Adrenal gland (tissue), 12 donors: ENCODE data around the gene MAPT. TPM values are rescaled to one million over a fixed set of nuclear protein-coding genes. Genes with fewer than 3 reads are reported as not detected.

Experiments used
- DNase-seq, 7 donors: peaks; one replicate each; pipeline ENCODE4 v3.0.0-alpha.2; 2019 to 2020
- H3K27ac ChIP-seq, 5 donors: fragments of 200-600 bp; sonication (generic) in 4 of 5; 1 replicate in 3 of 5; 2 replicates in 2 of 5; pipeline versions ENCODE4 v1.5.1 to v1.8.0; 2016 to 2020; ENCODE audit warnings: mild to moderate bottlenecking in 1 of 5
- H3K27me3 ChIP-seq: fragments of 200-600 bp; 2 replicates; pipeline ENCODE4 v1.8.0; 2021
- H3K36me3 ChIP-seq, 2 donors: fragments of 200-600 bp; replicated peaks in 1 of 2; 1 replicate in 1 of 2; 2 replicates in 1 of 2; pipeline versions ENCODE4 v1.5.1 to v1.8.0; 2018 to 2022
- H3K4me1 ChIP-seq, 2 donors: fragments of 200-600 bp; replicated peaks in 1 of 2; 1 replicate in 1 of 2; 2 replicates in 1 of 2; pipeline versions ENCODE4 v1.5.1 to v1.8.0; 2018 to 2021
- H3K4me3 ChIP-seq, 4 donors: fragments of 200-600 bp; sonication (generic) in 3 of 4; one replicate each; pipeline ENCODE4 v1.5.1; 2016 to 2018
- H3K9me3 ChIP-seq, 3 donors: fragments of 200-600 bp; sonication (generic) in 1 of 3; replicated peaks in 1 of 3; 1 replicate in 2 of 3; 2 replicates in 1 of 3; pipeline versions ENCODE4 v1.5.1 to v1.8.0; 2016 to 2021
- POLR2A ChIP-seq, 2 donors: fragments of 450-650 bp; IDR thresholded peaks; one replicate each; pipeline ENCODE4 v1.6.1; 2017; ENCODE audit warnings: antibody characterized with exemption in 2 of 2, mild to moderate bottlenecking in 2 of 2, moderate library complexity in 1 of 2
- WGBS, 4 donors: extraction: QIAGEN DNeasy Blood & Tissue Kit in 2 of 4; methylation state at CpG; one replicate each; pipeline versions ENCODE4 v1.1.5 to v1.1.7; 2013 to 2017; 5-methylcytosine and 5-hydroxymethylcytosine counted together
- intact Hi-C, 2 donors: fragments of 100-400 bp; cut with DNase I; formaldehyde crosslinking; loops; one replicate each; pipeline versions ENCODE4 v1.14.1 to v1.15.0; 2022 to 2023
- polyA plus RNA-seq, 3 donors: library from polyadenylated mRNA; stranded (reverse); fragments of 200-250 nt in 2 of 3; fragments of 350-450 nt in 1 of 3; fragmentation: Illumina TruSeq in 1 of 3; extraction: RNeasy Lipid Tissue Mini Kit (QIAGEN cat#74804) in 1 of 3; gene quantifications; one replicate each; pipeline ENCODE4 v1.2.3, GENCODE V29; 2013 to 2014
- total RNA-seq, 9 donors: library from RNA; depleted of rRNA in 4 of 9; stranded (reverse); fragments of >200 nt in 4 of 9; fragments of 120-200 nt in 1 of 9; fragmentation: NEBNext Ultra II Directional in 1 of 9; extraction: Animal tissue kit (Norgen Biotek cat#: 25700) in 1 of 9; gene quantifications; one replicate each; pipeline versions ENCODE4 v1.1.0 to v1.2.4, GENCODE V29; 2013 to 2023
- TF ChIP-seq, protein P1 (sequence below), 6 experiments: fragments of 450-650 bp in 4 of 6; fragments of 200-600 bp in 2 of 6; sonication (generic) in 1 of 6; IDR thresholded peaks; 1 replicate in 5 of 6; 2 replicates in 1 of 6; pipeline versions ENCODE4 v1.5.1 to v1.8.0; 2016 to 2021; ENCODE audit warnings: antibody characterized with exemption in 6 of 6, mild to moderate bottlenecking in 2 of 6, moderate library complexity in 1 of 6
- donor health status: healthy with polysubstance abuse.
- donor health status: Bipolar disorder and iron deficiency.
- donor health status: DM: yes; HTN: yes; CAD: no.
- donor health status: DM: no; HTN: no; CAD: no.
- donor health status: DM: no; HTN: no; CAD: no.
- donor health status: DM: yes; HTN: yes; CAD: no.

The MAPT gene
- total and polyA plus RNA-seq, 12 donors: 0.72 to 17.6 (median 3.3) TPM

DNA sequence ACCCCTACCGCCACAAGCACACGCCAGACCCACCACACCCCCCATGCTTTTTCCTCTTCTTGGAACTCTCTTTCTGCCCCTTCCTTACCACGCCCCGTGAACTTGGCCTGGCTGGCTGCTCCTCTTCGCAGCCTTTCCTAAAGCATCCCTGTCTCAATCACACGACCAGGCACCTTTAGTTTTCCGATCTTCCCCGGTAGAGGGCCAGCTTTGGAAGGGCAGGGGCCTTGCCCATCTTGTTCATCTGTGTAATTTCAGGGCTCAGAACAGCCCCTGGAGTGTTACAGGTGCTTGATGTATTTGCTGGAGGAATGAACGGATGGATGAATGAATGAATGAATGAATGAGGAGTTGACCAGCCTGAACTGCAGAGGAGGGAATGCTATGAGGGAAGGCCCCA lies 45.9 kb upstream of the MAPT start:
- no peak for TF ChIP-seq POLR2A (IDR thresholded peaks at IDR 0.05)
- TF ChIP-seq, protein P1, sequence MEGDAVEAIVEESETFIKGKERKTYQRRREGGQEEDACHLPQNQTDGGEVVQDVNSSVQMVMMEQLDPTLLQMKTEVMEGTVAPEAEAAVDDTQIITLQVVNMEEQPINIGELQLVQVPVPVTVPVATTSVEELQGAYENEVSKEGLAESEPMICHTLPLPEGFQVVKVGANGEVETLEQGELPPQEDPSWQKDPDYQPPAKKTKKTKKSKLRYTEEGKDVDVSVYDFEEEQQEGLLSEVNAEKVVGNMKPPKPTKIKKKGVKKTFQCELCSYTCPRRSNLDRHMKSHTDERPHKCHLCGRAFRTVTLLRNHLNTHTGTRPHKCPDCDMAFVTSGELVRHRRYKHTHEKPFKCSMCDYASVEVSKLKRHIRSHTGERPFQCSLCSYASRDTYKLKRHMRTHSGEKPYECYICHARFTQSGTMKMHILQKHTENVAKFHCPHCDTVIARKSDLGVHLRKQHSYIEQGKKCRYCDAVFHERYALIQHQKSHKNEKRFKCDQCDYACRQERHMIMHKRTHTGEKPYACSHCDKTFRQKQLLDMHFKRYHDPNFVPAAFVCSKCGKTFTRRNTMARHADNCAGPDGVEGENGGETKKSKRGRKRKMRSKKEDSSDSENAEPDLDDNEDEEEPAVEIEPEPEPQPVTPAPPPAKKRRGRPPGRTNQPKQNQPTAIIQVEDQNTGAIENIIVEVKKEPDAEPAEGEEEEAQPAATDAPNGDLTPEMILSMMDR (IDR thresholded peaks at IDR 0.05): no peak
- no peaks in the 10 kb centered on the region for H3K9me3 ChIP-seq
- no peak for DNase-seq
- 86 to 95% (median 89%) methylated on average over 9 of the region's 9 CpGs for WGBS, 4 donors
- no peaks in the 10 kb centered on the region for H3K36me3 ChIP-seq
- intact Hi-C loops: no loop called here
- H3K4me3 ChIP-seq: no peak overlapping the region
- H3K4me1 ChIP-seq: no peaks in the 10 kb centered on the region
- no peaks in the 10 kb centered on the region for H3K27me3 ChIP-seq
- no peak overlapping the region for H3K27ac ChIP-seq

DNA sequence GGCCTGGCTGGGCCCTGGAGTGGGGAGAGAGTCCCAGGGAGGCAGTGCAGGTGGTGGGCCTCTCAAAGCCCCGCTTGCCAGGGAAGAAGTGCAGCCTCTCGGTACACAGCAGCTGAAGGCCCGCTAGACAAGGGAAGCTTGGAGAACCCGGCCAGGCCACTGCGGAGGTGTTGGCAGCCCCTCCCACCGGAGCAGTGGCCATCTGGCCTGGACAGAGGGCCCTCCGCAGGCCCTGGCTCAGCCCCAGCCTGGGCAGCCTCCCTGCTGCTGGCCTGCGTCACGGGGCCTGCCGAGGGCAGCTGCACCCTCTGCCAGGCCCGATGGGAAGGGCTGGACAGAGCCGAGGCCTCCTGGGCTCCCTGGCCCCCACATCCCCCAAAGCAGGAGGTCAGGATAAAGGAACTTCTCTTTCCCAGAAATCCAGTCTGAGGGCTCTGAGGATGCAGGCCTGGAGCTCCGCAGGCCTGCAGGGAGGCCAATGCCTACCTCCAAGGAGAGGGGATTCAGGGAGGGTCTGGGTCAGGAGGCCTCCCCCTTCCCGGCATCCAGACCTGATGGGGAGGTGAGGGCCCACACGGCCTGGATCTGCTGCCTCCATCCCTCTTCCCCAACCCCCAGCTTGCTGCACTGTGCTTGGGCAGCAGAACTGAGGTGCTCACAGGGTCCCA lies 45.4 kb upstream of the MAPT start:
- Histone ChIP-seq H3K27me3 (no peaks in the 10 kb centered on the region), H3K4me1 (no peaks in the 10 kb centered on the region), H3K36me3 (no peaks in the 10 kb centered on the region), H3K9me3 (no peaks in the 10 kb centered on the region), H3K27ac (no peak overlapping the region), H3K4me3 (no peak overlapping the region)
- TF ChIP-seq POLR2A (IDR thresholded peaks at IDR 0.05): no peak
- TF ChIP-seq, protein P1 (IDR thresholded peaks at IDR 0.05): no peak
- WGBS, 4 donors: 77 to 96% (median 79%) methylated on average over 4 to 15 of the region's 15 CpGs
- DNase-seq: no peak
- intact Hi-C loops: no loop called here

DNA sequence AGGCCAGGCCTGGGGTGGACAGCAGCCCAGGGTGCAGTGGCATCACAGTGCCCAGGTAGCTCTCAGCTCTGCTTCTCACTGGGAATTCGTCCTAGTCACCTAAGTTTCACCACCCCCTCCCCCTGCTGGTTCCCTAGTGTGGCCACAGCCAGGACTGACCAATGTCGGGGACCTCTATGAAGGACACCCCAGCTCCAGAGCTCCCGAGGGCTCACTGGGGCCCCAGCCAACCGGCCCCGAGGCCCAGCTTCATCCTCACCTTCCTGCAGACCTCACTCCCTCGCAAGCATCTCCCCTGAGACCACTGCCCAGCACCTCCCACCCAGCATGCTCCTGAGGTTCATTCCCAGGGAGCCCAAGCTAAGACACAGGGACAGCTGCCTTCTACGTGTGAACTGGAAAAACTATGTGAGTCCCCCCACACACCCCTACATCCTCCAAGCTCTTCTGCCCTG lies 44.8 kb upstream of the MAPT start:
- Histone ChIP-seq H3K36me3 (no peaks in the 10 kb centered on the region), H3K27ac (no peak overlapping the region), H3K4me1 (no peaks in the 10 kb centered on the region), H3K9me3 (no peaks in the 10 kb centered on the region), H3K4me3 (no peak overlapping the region), H3K27me3 (no peaks in the 10 kb centered on the region)
- 78 to 92% (median 84%) methylated on average over 2 to 7 of the region's 7 CpGs for WGBS, 4 donors
- intact Hi-C loops: no loop called here
- no peak for DNase-seq
- TF ChIP-seq POLR2A (IDR thresholded peaks at IDR 0.05): no peak

DNA sequence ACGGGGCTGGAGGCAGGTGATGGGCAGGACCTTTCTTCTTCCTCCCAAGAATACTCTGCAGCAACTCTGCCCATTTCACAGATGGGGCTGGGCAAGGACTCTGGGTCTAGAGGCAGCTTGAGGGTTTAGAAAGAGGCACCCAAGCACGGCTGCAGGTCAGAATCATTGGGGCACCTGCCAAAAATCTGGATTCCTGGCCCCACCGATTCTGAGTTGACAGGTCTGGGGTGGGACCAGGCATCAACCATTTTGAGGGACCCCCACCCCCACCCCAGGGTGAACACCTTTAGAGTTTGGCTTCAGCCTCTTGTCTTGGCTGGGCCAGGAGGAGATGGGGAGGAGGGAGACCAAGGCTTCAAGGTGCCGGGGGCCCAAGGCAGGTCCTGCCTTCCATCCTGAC lies 44.3 kb upstream of the MAPT start:
- DNase-seq: no peak
- 78 to 87% (median 82%) methylated on average over 3 to 4 of the region's 4 CpGs for WGBS, 4 donors
- no peak for TF ChIP-seq POLR2A (IDR thresholded peaks at IDR 0.05)
- TF ChIP-seq, protein P1 (IDR thresholded peaks at IDR 0.05): no peak
- no peak overlapping the region for H3K27ac ChIP-seq
- H3K27me3 ChIP-seq: no peaks in the 10 kb centered on the region
- no peaks in the 10 kb centered on the region for H3K4me1 ChIP-seq
- H3K4me3 ChIP-seq: no peak overlapping the region
- H3K9me3 ChIP-seq: no peaks in the 10 kb centered on the region
- intact Hi-C loops: no loop called here
- no peaks in the 10 kb centered on the region for H3K36me3 ChIP-seq

DNA sequence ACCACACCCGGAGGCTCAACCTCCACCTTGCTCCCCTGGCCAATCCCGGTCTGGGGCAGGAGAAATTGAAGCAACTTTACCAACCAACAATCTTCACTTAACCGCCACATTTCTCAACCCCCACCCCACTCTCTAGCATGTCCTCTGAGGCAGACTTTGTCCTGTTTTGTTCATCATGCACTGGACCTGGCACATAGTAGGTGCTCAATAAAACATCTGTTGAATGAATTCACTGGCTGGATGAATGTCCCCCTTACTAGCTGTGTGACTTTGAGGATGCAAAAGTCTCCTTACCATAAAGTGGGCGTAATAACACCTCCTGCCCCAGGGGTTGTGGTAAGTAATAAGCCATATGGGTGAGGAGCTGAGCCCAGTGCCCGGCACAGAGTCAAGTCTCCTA lies 43.9 kb upstream of the MAPT start:
- no peaks in the 10 kb centered on the region for H3K36me3 ChIP-seq
- H3K9me3 ChIP-seq: no peaks in the 10 kb centered on the region
- no peak for TF ChIP-seq POLR2A (IDR thresholded peaks at IDR 0.05)
- TF ChIP-seq, protein P1 (IDR thresholded peaks at IDR 0.05): no peak
- WGBS, 4 donors: 86 to 90% (median 88%) methylated on average over 4 to 5 of the region's 5 CpGs
- H3K27me3 ChIP-seq: no peaks in the 10 kb centered on the region
- H3K4me1 ChIP-seq: no peaks in the 10 kb centered on the region
- no peak overlapping the region for H3K27ac ChIP-seq
- DNase-seq: no peak
- no peak overlapping the region for H3K4me3 ChIP-seq
- intact Hi-C loops: no loop called here
